ENCODE data around the gene NEMP1. TPM values are rescaled to one million over a fixed set of nuclear protein-coding genes. Genes with fewer than 3 reads are reported as not detected.

NEMP1 gene
- total and polyA plus RNA-seq, 9 donors = 14.3 to 21.3 (median 16.1) TPM

GRCh38 chr12:57106021-57106708, 27.6 kb upstream of the NEMP1 start:
- 59% methylated on average over 9 of the region's 9 CpGs for WGBS (ENCODE audit: insufficient coverage)
- Histone ChIP-seq H3K27me3 (ENCODE audit: control insufficient read depth, insufficient read depth, low read length) (no peaks in the 10 kb centered on the region), H3K9me3 (replicated peaks; ENCODE audit: control insufficient read depth, low read depth, low read length) (no peaks in the 10 kb centered on the region), H3K4me3 (ENCODE audit: low read length) (no peak overlapping the region), H3K27ac (ENCODE audit: low read length) (peak overlapping the region; percentile 42), H3K36me3 (ENCODE audit: control insufficient read depth, insufficient read depth, low read length) (peaks cover 39% of the 10 kb centered on the region), H3K4me1 (ENCODE audit: control insufficient read depth, insufficient read depth, low read length) (peaks cover 35% of the 10 kb centered on the region)
- DNase-seq = no peak

GRCh38 chr12:57105011-57105753, 26.6 kb upstream of the NEMP1 start:
- no peak overlapping the region for H3K27ac ChIP-seq (ENCODE audit: low read length)
- peaks cover 26% of the 10 kb centered on the region for H3K4me1 ChIP-seq (ENCODE audit: control insufficient read depth, insufficient read depth, low read length)
- peaks cover 40% of the 10 kb centered on the region for H3K36me3 ChIP-seq (ENCODE audit: control insufficient read depth, insufficient read depth, low read length)
- H3K9me3 ChIP-seq (replicated peaks; ENCODE audit: control insufficient read depth, low read depth, low read length) = no peaks in the 10 kb centered on the region
- 96% methylated on average over 12 of the region's 14 CpGs for WGBS (ENCODE audit: insufficient coverage)
- no peaks in the 10 kb centered on the region for H3K27me3 ChIP-seq (ENCODE audit: control insufficient read depth, insufficient read depth, low read length)
- DNase-seq = no peak
- no peak overlapping the region for H3K4me3 ChIP-seq (ENCODE audit: low read length)

GRCh38 chr12:57104292-57104910, 25.8 kb upstream of the NEMP1 start:
- peaks cover 43% of the 10 kb centered on the region for H3K36me3 ChIP-seq (ENCODE audit: control insufficient read depth, insufficient read depth, low read length)

GRCh38 chr12:57103856-57104255, 25.3 kb upstream of the NEMP1 start:
- no peaks in the 10 kb centered on the region for H3K9me3 ChIP-seq (replicated peaks; ENCODE audit: control insufficient read depth, low read depth, low read length)
- peaks cover 48% of the 10 kb centered on the region for H3K36me3 ChIP-seq (ENCODE audit: control insufficient read depth, insufficient read depth, low read length)
- no peak for DNase-seq
- WGBS (ENCODE audit: insufficient coverage) = no CpG with 5 or more reads among the region's 7 CpGs
- no peaks in the 10 kb centered on the region for H3K27me3 ChIP-seq (ENCODE audit: control insufficient read depth, insufficient read depth, low read length)
- peaks cover 25% of the 10 kb centered on the region for H3K4me1 ChIP-seq (ENCODE audit: control insufficient read depth, insufficient read depth, low read length)
- no peak overlapping the region for H3K4me3 ChIP-seq (ENCODE audit: low read length)
- H3K27ac ChIP-seq (ENCODE audit: low read length) = no peak overlapping the region

More at GRCh38 chr12:57104292-57104910, 25.8 kb upstream of the NEMP1 start:
- H3K4me1 ChIP-seq (ENCODE audit: control insufficient read depth, insufficient read depth, low read length) = peaks cover 20% of the 10 kb centered on the region
- no peaks in the 10 kb centered on the region for H3K27me3 ChIP-seq (ENCODE audit: control insufficient read depth, insufficient read depth, low read length)
- DNase-seq = no peak
- no peak overlapping the region for H3K4me3 ChIP-seq (ENCODE audit: low read length)
- WGBS (ENCODE audit: insufficient coverage) = 92% methylated on average over 5 of the region's 12 CpGs
- no peak overlapping the region for H3K27ac ChIP-seq (ENCODE audit: low read length)
- no peaks in the 10 kb centered on the region for H3K9me3 ChIP-seq (replicated peaks; ENCODE audit: control insufficient read depth, low read depth, low read length)

GRCh38 chr12:57101892-57102695, 23.5 kb upstream of the NEMP1 start:
- Histone ChIP-seq H3K4me1 (ENCODE audit: control insufficient read depth, insufficient read depth, low read length) (peaks cover 33% of the 10 kb centered on the region), H3K36me3 (ENCODE audit: control insufficient read depth, insufficient read depth, low read length) (peaks cover 44% of the 10 kb centered on the region), H3K4me3 (ENCODE audit: low read length) (no peak overlapping the region), H3K27me3 (ENCODE audit: control insufficient read depth, insufficient read depth, low read length) (no peaks in the 10 kb centered on the region), H3K9me3 (replicated peaks; ENCODE audit: control insufficient read depth, low read depth, low read length) (no peaks in the 10 kb centered on the region), H3K27ac (ENCODE audit: low read length) (no peak overlapping the region)
- WGBS (ENCODE audit: insufficient coverage) = no CpG with 5 or more reads among the region's 15 CpGs
- no peak for DNase-seq

GRCh38 chr12:57099766-57100165, 21.2 kb upstream of the NEMP1 start:
- no peaks in the 10 kb centered on the region for H3K9me3 ChIP-seq (replicated peaks; ENCODE audit: control insufficient read depth, low read depth, low read length)
- WGBS (ENCODE audit: insufficient coverage) = 72% methylated on average over 11 of the region's 12 CpGs
- H3K4me3 ChIP-seq (ENCODE audit: low read length) = no peak overlapping the region
- peaks cover 26% of the 10 kb centered on the region for H3K4me1 ChIP-seq (ENCODE audit: control insufficient read depth, insufficient read depth, low read length)
- peaks cover 45% of the 10 kb centered on the region for H3K36me3 ChIP-seq (ENCODE audit: control insufficient read depth, insufficient read depth, low read length)
- H3K27ac ChIP-seq (ENCODE audit: low read length) = no peak overlapping the region
- no peak for DNase-seq
- no peaks in the 10 kb centered on the region for H3K27me3 ChIP-seq (ENCODE audit: control insufficient read depth, insufficient read depth, low read length)

GRCh38 chr12:57099047-57099714, 20.6 kb upstream of the NEMP1 start:
- H3K27ac ChIP-seq (ENCODE audit: low read length) = peak overlapping the region; percentile 83
- 54% methylated on average over 4 of the region's 11 CpGs for WGBS (ENCODE audit: insufficient coverage)
- H3K9me3 ChIP-seq (replicated peaks; ENCODE audit: control insufficient read depth, low read depth, low read length) = no peaks in the 10 kb centered on the region
- no peak overlapping the region for H3K4me3 ChIP-seq (ENCODE audit: low read length)
- no peaks in the 10 kb centered on the region for H3K27me3 ChIP-seq (ENCODE audit: control insufficient read depth, insufficient read depth, low read length)
- peaks cover 45% of the 10 kb centered on the region for H3K36me3 ChIP-seq (ENCODE audit: control insufficient read depth, insufficient read depth, low read length)
- peaks cover 31% of the 10 kb centered on the region for H3K4me1 ChIP-seq (ENCODE audit: control insufficient read depth, insufficient read depth, low read length)
- no peak for DNase-seq

GRCh38 chr12:57098546-57098945, 20.0 kb upstream of the NEMP1 start:
- DNase-seq = no peak
- Histone ChIP-seq H3K36me3 (ENCODE audit: control insufficient read depth, insufficient read depth, low read length) (peaks cover 45% of the 10 kb centered on the region), H3K27ac (ENCODE audit: low read length) (peak overlapping the region; percentile 83), H3K9me3 (replicated peaks; ENCODE audit: control insufficient read depth, low read depth, low read length) (no peaks in the 10 kb centered on the region), H3K27me3 (ENCODE audit: control insufficient read depth, insufficient read depth, low read length) (no peaks in the 10 kb centered on the region), H3K4me1 (ENCODE audit: control insufficient read depth, insufficient read depth, low read length) (peaks cover 37% of the 10 kb centered on the region), H3K4me3 (ENCODE audit: low read length) (no peak overlapping the region)
- WGBS (ENCODE audit: insufficient coverage) = no CpG with 5 or more reads among the region's 1 CpG

- Histone ChIP-seq H3K4me3 (ENCODE audit: low read length) (no peak overlapping the region), H3K36me3 (ENCODE audit: control insufficient read depth, insufficient read depth, low read length) (peaks cover 56% of the 10 kb centered on the region), H3K4me1 (ENCODE audit: control insufficient read depth, insufficient read depth, low read length) (peaks cover 47% of the 10 kb centered on the region), H3K27ac (ENCODE audit: low read length) (no peak overlapping the region), H3K9me3 (replicated peaks; ENCODE audit: control insufficient read depth, low read depth, low read length) (no peaks in the 10 kb centered on the region), H3K27me3 (ENCODE audit: control insufficient read depth, insufficient read depth, low read length) (no peaks in the 10 kb centered on the region)
- 86% methylated on average over 6 of the region's 8 CpGs for WGBS (ENCODE audit: insufficient coverage)
- no peak for DNase-seq
Measured at GRCh38 chr12:57097554-57097835, 18.9 kb upstream of the NEMP1 start.
